IPS DF 6.9 (cell line): ENCODE measurements around the gene AAR2.

ENCODE experiments used
- DNase-seq: peaks from one replicate; pipeline ENCODE4 v3.0.0-alpha.2; 2013; ENCODE audit warnings: low read depth, low spot score
- H3K27ac ChIP-seq: one replicate; pipeline ENCODE4 v1.5.1; 2013; ENCODE audit warnings: low read length, control low read depth
- H3K27me3 ChIP-seq: 2 replicates; pipeline ENCODE4 v1.6.1; 2013; ENCODE audit warnings: mild to moderate bottlenecking, low read length; ENCODE audit not compliant: control insufficient read depth, insufficient read depth
- H3K36me3 ChIP-seq: 2 replicates; pipeline ENCODE4 v1.6.1; 2013; ENCODE audit warnings: low read length; ENCODE audit not compliant: control insufficient read depth, insufficient read depth
- H3K4me1 ChIP-seq: 2 replicates; pipeline ENCODE4 v1.6.1; 2013; ENCODE audit warnings: low read length; ENCODE audit not compliant: control insufficient read depth, insufficient read depth
- H3K4me3 ChIP-seq: 2 replicates; pipeline ENCODE4 v1.5.1; 2013; ENCODE audit warnings: mild to moderate bottlenecking, low read length
- H3K9me3 ChIP-seq: 2 replicates; pipeline ENCODE4 v1.6.1; 2013; ENCODE audit warnings: low read length, inconsistent platforms; ENCODE audit not compliant: control insufficient read depth, insufficient read depth
- WGBS: extraction: QIAGEN DNeasy Blood & Tissue Kit; methylation state at CpG from one replicate; pipeline ENCODE4 v1.1.7; 2013; ENCODE audit warnings: mixed read lengths, missing lambda C conversion rate; ENCODE audit not compliant: insufficient read length, insufficient coverage; 5-methylcytosine and 5-hydroxymethylcytosine counted together

The AAR2 gene

GRCh38 chr20:36255445-36255844 is 19.2 kb downstream of the AAR2 start:
- no peak for DNase-seq
- Histone ChIP-seq H3K9me3 (no peaks in the 10 kb centered on the region), H3K27me3 (no peaks in the 10 kb centered on the region), H3K4me3 (no peak overlapping the region), H3K4me1 (peaks cover 3% of the 10 kb centered on the region; the same call in 1 of the 2 replicates), H3K36me3 (peaks cover 3% of the 10 kb centered on the region), H3K27ac (no peak overlapping the region)
- WGBS: no CpG with 5 or more reads among the region's 12 CpGs

DNA sequence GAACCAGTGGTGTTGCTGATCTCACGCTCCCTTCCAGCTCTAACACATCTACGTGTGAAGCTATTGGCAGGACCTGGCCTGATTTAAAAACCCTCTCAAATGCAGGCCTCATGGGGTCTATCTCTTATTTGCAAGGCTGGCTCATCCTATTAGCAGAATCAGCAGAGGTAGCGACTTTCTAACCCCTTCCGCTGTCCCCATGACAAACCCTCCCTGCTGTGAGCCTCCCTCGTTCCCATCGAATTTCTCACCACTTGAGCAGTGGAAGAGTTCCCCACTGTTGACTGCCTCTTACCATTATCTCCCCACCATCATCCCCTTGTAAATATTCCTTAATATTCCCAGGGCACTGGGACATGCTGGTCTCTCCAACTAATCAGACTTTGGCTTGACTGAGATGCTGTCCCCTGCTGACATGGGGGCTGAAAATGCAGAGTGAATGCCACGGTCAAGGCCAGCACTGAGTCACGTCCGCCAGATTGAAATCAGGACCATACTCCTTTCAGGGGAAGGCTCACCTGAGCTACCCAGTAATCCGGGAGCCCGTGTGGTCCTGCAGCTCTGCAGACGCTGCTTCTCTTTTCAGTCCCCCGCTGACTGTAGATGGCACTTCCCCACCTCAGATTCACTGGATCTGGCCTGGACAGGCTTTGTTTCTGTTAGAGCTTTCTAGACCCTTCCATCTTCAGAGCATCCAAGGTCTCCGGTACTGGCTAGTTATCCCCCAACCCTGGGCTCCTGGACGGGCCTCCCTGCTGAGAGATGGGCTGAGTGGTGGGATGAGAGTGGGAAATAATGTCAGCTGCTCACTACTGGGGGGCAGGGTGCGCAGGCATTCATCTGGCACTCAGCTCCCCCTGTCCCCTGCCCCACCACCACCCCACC is 23.1 kb downstream of the AAR2 start:
- Histone ChIP-seq H3K27me3 (no peaks in the 10 kb centered on the region), H3K27ac (no peak overlapping the region), H3K4me1 (peaks cover 3% of the 10 kb centered on the region; the same call in 1 of the 2 replicates), H3K4me3 (no peak overlapping the region), H3K36me3 (peaks cover 3% of the 10 kb centered on the region), H3K9me3 (no peaks in the 10 kb centered on the region)
- no peak for DNase-seq
- WGBS: no CpG with 5 or more reads among the region's 16 CpGs

DNA sequence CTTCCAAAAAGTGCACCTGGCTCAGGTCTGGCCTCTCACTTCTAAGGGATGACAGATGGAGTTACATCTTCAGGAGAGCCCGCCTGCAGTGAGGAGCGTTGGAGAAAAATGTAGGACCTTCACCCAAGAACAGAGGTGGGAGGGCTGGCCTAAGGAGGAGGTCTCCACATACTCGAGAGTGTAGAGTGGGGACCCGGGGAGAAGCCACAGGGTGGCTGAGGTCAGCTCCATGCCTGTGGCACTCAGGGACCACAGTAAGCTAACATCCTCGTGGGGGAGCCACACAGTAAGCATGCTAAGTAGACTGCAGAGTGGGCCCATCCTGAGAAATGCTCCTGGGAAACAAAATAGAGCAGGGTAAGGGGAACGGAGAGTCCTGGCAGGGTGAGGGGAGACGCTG is 24.0 kb downstream of the AAR2 start:
- Histone ChIP-seq H3K27ac (no peak overlapping the region), H3K4me1 (peaks cover 3% of the 10 kb centered on the region; the same call in 1 of the 2 replicates), H3K4me3 (no peak overlapping the region), H3K36me3 (peaks cover 3% of the 10 kb centered on the region), H3K9me3 (no peaks in the 10 kb centered on the region), H3K27me3 (no peaks in the 10 kb centered on the region)
- DNase-seq: no peak
- WGBS: no CpG with 5 or more reads among the region's 7 CpGs

GRCh38 chr20:36261389-36262105 is 25.3 kb downstream of the AAR2 start:
- DNase-seq: no peak
- Histone ChIP-seq H3K27me3 (no peaks in the 10 kb centered on the region), H3K9me3 (no peaks in the 10 kb centered on the region), H3K27ac (no peak overlapping the region), H3K36me3 (no peaks in the 10 kb centered on the region; the same call in 1 of the 2 replicates), H3K4me3 (no peak overlapping the region), H3K4me1 (peaks cover 3% of the 10 kb centered on the region; the same call in 1 of the 2 replicates)
- WGBS: no CpG with 5 or more reads among the region's 12 CpGs

DNA sequence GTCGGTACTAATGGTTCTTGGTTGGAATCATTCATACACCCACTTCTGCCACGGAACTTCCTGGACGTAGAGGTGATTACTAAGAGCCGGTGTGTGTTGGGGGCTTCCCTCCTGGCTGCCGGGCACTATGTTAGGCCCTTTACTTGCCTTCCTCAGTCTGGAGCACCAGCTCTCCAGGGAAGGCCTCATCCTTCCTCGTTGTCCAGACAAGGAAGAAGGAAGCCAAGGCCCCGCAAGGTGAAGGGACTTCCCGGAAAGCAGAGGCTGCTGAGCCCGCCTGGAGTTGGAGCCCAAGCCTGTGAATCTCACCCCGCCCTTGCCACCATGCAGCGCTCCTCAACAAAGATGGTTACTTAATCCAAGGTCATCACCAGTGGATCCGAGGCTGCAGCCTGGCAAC is 26.2 kb downstream of the AAR2 start:
- H3K27ac ChIP-seq: no peak overlapping the region
- peaks cover 3% of the 10 kb centered on the region; the same call in 1 of the 2 replicates for H3K4me1 ChIP-seq
- no CpG with 5 or more reads among the region's 12 CpGs for WGBS
- H3K36me3 ChIP-seq: no peaks in the 10 kb centered on the region
- no peak for DNase-seq
- no peaks in the 10 kb centered on the region for H3K27me3 ChIP-seq
- H3K4me3 ChIP-seq: no peak overlapping the region
- H3K9me3 ChIP-seq: no peaks in the 10 kb centered on the region

DNA sequence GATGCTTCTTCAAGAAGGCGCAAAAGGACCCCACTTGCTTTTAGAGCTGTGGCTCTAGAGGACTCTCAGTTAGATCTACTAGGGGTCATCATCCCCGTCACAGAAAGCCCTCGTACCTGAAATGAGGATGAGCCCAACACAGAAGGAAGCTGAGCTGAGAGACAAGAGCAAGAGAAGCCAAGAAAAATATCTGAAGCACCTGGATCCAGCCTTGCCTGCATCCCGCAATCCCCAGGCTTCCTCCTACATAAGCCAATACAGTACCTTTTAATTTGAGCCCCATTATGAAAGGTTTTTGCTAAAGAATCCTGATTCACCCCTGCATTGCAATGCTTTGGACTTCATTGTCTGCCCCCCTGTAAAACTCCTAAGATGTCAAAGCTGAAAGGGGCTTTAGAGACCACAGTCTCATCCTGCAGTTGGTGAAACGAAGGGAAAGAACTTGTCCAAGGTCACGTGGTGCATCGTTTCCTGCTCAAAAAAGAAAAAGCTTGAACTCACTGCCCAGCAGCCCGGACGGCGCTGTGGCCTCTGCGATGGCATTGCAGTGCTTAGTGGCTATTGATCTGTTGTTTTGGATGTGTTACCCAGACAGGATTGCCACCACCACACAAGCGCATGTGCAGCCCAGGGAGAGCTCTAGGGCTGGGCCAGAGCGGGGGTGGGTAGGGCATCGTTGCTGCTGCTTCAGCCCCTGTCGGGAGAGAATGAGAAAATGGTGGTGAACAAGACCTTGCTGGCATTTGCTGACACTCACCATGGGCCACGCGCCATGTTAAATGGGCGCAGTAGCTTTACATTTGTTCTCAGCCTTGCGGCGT is 28.4 kb downstream of the AAR2 start:
- DNase-seq: no peak
- no peaks in the 10 kb centered on the region for H3K27me3 ChIP-seq
- H3K36me3 ChIP-seq: no peaks in the 10 kb centered on the region
- 0 out of 2 replicates have a peak, but pooled peaks cover 1% of the 10 kb centered on the region for H3K4me1 ChIP-seq
- H3K4me3 ChIP-seq: no peak overlapping the region
- no CpG with 5 or more reads among the region's 20 CpGs for WGBS
- no peak overlapping the region for H3K27ac ChIP-seq
- no peaks in the 10 kb centered on the region for H3K9me3 ChIP-seq

DNA sequence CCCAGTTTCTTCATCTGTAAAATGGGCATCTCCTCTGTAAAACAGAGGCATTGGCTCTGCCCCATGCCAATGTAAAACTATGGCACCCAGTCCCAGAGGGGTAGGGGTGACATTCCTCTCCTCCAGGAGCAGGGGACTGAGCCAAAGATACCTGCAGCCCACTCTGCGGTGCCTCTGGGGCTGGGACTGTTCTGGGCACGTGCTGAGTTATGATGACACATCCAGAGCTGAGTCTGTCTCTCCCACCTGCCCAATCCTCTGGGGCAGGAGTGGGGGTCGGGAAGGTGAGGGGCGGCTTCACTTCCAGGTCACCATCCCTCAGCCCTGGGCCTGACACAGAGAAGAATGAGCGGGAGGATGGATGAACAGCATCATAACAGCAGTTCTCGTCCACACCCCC is 29.9 kb downstream of the AAR2 start:
- no peak overlapping the region for H3K4me3 ChIP-seq
- H3K4me1 ChIP-seq: peaks cover 3% of the 10 kb centered on the region
- no CpG with 5 or more reads among the region's 6 CpGs for WGBS
- no peak overlapping the region for H3K27ac ChIP-seq
- no peaks in the 10 kb centered on the region for H3K36me3 ChIP-seq
- H3K27me3 ChIP-seq: no peaks in the 10 kb centered on the region
- DNase-seq: no peak
- H3K9me3 ChIP-seq: no peaks in the 10 kb centered on the region

- Histone ChIP-seq H3K4me1 (peaks cover 7% of the 10 kb centered on the region), H3K36me3 (no peaks in the 10 kb centered on the region), H3K27me3 (no peaks in the 10 kb centered on the region), H3K9me3 (no peaks in the 10 kb centered on the region), H3K27ac (no peak overlapping the region), H3K4me3 (no peak overlapping the region)
- DNase-seq: no peak
- no CpG with 5 or more reads among the region's 24 CpGs for WGBS
These were observed 31.5 kb downstream of the AAR2 start for GRCh38 chr20:36267605-36268381.

GRCh38 chr20:36268440-36269342 is 32.4 kb downstream of the AAR2 start:
- no peaks in the 10 kb centered on the region for H3K36me3 ChIP-seq
- DNase-seq: no peak
- no peaks in the 10 kb centered on the region for H3K9me3 ChIP-seq
- no peak overlapping the region for H3K27ac ChIP-seq
- no peak overlapping the region for H3K4me3 ChIP-seq
- H3K27me3 ChIP-seq: no peaks in the 10 kb centered on the region
- peaks cover 7% of the 10 kb centered on the region for H3K4me1 ChIP-seq
- no CpG with 5 or more reads among the region's 10 CpGs for WGBS
